ENCODE measurements around the gene TPGS1.

The TPGS1 gene

DNA sequence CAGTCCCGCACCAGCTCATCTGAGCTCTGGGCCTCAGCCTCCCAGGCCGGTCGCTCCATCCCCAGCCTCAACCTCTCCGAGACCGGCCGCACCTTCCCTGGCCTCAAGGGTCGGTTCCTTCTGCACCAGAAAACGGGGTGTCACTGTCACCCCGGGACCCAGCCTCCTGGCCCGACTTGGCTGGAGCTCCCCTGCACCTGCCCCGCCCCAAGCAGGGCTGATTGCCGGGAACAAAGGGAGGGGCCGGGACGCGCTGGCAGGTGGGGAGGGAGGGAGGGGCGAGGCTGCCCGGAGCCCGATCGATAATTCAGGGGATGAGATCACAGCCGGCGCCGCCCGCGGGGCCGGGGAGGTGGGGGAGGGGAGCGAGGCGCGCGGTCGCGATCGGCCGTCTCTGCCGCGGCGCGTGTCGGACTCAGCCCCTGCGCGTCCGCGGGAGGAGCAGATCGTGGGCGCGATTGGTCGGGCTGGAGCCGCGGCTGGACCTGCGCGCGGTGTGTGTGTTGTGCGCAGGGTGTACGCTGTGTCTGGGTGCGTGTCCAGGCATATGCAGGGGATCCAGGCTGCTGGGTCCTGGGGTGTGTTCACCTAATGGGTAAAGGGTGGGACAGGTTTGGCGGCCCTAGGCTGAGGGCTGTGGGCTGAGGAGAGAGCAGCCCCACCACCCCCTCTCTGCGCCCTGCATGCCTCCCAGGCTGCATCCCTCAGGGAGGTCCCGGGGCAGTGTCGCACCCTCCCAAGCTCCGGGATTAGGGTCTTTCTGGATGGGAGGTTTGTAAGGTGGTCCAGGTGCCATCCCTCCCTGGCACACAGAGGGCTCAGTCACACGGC is 45.4 kb upstream of the TPGS1 start:
- TF ChIP-seq, protein P1, sequence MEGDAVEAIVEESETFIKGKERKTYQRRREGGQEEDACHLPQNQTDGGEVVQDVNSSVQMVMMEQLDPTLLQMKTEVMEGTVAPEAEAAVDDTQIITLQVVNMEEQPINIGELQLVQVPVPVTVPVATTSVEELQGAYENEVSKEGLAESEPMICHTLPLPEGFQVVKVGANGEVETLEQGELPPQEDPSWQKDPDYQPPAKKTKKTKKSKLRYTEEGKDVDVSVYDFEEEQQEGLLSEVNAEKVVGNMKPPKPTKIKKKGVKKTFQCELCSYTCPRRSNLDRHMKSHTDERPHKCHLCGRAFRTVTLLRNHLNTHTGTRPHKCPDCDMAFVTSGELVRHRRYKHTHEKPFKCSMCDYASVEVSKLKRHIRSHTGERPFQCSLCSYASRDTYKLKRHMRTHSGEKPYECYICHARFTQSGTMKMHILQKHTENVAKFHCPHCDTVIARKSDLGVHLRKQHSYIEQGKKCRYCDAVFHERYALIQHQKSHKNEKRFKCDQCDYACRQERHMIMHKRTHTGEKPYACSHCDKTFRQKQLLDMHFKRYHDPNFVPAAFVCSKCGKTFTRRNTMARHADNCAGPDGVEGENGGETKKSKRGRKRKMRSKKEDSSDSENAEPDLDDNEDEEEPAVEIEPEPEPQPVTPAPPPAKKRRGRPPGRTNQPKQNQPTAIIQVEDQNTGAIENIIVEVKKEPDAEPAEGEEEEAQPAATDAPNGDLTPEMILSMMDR (IDR thresholded peaks at IDR 0.05; ENCODE audit: extremely low read depth, missing control alignments): no peak
- DNase-seq (ENCODE audit: low spot score): no peak

GRCh38 chr19:463483-464207 is 43.7 kb upstream of the TPGS1 start:
- TF ChIP-seq, protein P1 (IDR thresholded peaks at IDR 0.05; ENCODE audit: extremely low read depth, missing control alignments): no peak
- DNase-seq (ENCODE audit: low spot score): no peak

- TF ChIP-seq, protein P1 (IDR thresholded peaks at IDR 0.05; ENCODE audit: extremely low read depth, missing control alignments): no peak
- DNase-seq (ENCODE audit: low spot score): no peak
These were observed 43.1 kb upstream of the TPGS1 start for GRCh38 chr19:464208-464545.

DNA sequence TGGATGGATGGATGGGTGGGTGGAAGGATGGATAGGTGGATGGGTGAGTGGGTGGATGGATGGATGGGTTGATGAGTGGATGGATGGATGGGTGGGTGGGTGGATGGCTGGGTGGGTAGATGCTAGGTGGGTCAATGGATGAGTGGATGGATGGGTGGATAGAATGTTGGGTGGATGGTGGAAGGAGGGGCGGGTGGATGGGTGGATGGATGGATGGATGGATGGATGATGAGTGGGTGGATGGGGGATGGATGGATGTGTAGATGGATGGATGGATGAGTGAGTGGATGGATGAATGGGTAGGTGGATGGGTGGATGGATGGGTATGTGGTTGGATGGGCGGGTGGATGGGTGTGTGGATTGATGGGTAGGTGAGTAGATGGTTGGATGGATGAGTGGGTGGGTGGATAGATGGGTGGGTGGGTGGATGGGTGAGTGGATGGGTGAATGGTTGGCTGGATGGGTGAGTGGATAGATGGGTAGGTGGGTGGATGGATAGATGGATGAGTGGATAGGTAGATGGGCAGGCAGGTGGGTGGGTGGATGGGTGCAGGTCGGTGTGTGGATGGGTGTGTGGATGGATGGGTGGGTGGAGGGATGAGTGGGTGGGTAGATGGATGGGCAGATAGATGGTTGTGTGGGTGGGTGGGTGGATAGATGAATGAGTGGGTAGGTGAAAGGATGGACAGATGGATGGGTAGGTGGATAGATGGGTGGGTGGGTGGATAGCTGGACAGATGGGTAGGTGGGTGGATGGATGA is 42.1 kb upstream of the TPGS1 start:
- TF ChIP-seq, protein P1 (IDR thresholded peaks at IDR 0.05; ENCODE audit: extremely low read depth, missing control alignments): no peak
- DNase-seq (ENCODE audit: low spot score): no peak

- DNase-seq (ENCODE audit: low spot score): no peak
- TF ChIP-seq, protein P1 (IDR thresholded peaks at IDR 0.05; ENCODE audit: extremely low read depth, missing control alignments): no peak
These were observed 39.7 kb upstream of the TPGS1 start for GRCh38 chr19:467554-467953.

GRCh38 chr19:468587-469256 is 38.6 kb upstream of the TPGS1 start:
- TF ChIP-seq, protein P1 (IDR thresholded peaks at IDR 0.05; ENCODE audit: extremely low read depth, missing control alignments): no peak
- DNase-seq (ENCODE audit: low spot score): no peak

Data from GM20000 (cell line).